ENCODE measurements around the gene PCDHB9. TPM values are rescaled to one million over a fixed set of nuclear protein-coding genes. Genes with fewer than 3 reads are reported as not detected.

PCDHB9 gene
- total and polyA plus RNA-seq, 9 of the 15 experiments (the other 6 are each of a cell fraction or from before 2014, with no cell fraction given) = not detected

- 1% methylated on average over 15 of the region's 15 CpGs for WGBS (ENCODE audit: insufficient coverage, low coverage, missing lambda C conversion rate)
- BruUV-seq (replicated peaks) = no TSS peak
- intact Hi-C loops (cut with micrococcal nuclease) = loop anchor here (10.0 kb wide), 1 partner anchor 281 kb away; no protein-coding TSS in a partner anchor
- Histone ChIP-seq H3K9me3 (replicated peaks; ENCODE audit: control insufficient read depth, insufficient read depth, low read depth, low read length) (no peaks in the 10 kb centered on the region), H3K27ac (ENCODE audit: extremely low read depth, low read depth, low read length) (no peak overlapping the region), H3K79me2 (ENCODE audit: control insufficient read depth, insufficient read depth, low read length) (no peaks in the 10 kb centered on the region), H4K20me1 (replicated peaks; ENCODE audit: control insufficient read depth, insufficient read depth, low read length) (no peaks in the 10 kb centered on the region), H3K4me3 (no peak overlapping the region), H3K4me2 (ENCODE audit: insufficient read depth, low read length) (no peak overlapping the region), H3K9me1 (ENCODE audit: control insufficient read depth, insufficient read depth, low read length) (no peaks in the 10 kb centered on the region), H3K4me1 (replicated peaks in 1 of 2; ENCODE audit: control insufficient read depth in 2 of 2, insufficient read depth in 2 of 2, low read length in 2 of 2) (peaks cover 0 to 5% of the 10 kb centered on the region in 2 experiments; a peak in 1 of 5 replicates), H3K36me3 (ENCODE audit: control insufficient read depth, insufficient read depth, low read length) (no peaks in the 10 kb centered on the region), H3K9ac (ENCODE audit: insufficient read depth in 1 of 2, low read depth in 2 of 2, low read length in 2 of 2) (no peak overlapping the region), H3K27me3 (ENCODE audit: control insufficient read depth in 2 of 2, insufficient read depth in 2 of 2, low read length in 2 of 2) (peaks cover 2 to 13% of the 10 kb centered on the region in 2 experiments; a peak in 2 of 5 replicates), H2AFZ (ENCODE audit: low read depth, low read length) (peak overlapping the region; percentile 9; the same call in 1 of the 2 replicates)
- POLR2A ChIA-PET = no interaction called here
- CTCF ChIA-PET (ENCODE audit: low intra/inter-chr PET ratio) = no interaction called here
- FAIRE-seq = no peak
- no peak for ATAC-seq
- no peak for TF ChIP-seq ETS2 (tag; IDR thresholded peaks at IDR 0.05; ENCODE audit: borderline replicate concordance, poor library complexity, severe bottlenecking)
- TF ChIP-seq XRCC4 (IDR thresholded peaks at IDR 0.05; ENCODE audit: extremely low read depth, insufficient read depth, insufficient read length) = no peak
- TF ChIP-seq ZNF75A (CRISPR knock-in tag; IDR thresholded peaks at IDR 0.05) = no peak
- peak; percentile 19 to 37; a peak in 2 of 4 replicates for TF ChIP-seq RAD21 (CRISPR knock-in tag; conservative IDR thresholded peaks at IDR 0.05 in 1 of 2, IDR thresholded peaks at IDR 0.05 in 1 of 2)
- no peak for TF ChIP-seq ZBTB1 (CRISPR knock-in tag; IDR thresholded peaks at IDR 0.05; ENCODE audit: borderline replicate concordance, low read depth)
- no peak for TF ChIP-seq FOXA1 (IDR thresholded peaks at IDR 0.05; ENCODE audit: borderline replicate concordance)
- TF ChIP-seq TARDBP (IDR thresholded peaks at IDR 0.05) = no peak
- TF ChIP-seq SP1 (CRISPR knock-in tag; IDR thresholded peaks at IDR 0.05) = no peak
- no peak for TF ChIP-seq ZKSCAN3 (CRISPR knock-in tag; IDR thresholded peaks at IDR 0.05)
- TF ChIP-seq, protein P1, sequence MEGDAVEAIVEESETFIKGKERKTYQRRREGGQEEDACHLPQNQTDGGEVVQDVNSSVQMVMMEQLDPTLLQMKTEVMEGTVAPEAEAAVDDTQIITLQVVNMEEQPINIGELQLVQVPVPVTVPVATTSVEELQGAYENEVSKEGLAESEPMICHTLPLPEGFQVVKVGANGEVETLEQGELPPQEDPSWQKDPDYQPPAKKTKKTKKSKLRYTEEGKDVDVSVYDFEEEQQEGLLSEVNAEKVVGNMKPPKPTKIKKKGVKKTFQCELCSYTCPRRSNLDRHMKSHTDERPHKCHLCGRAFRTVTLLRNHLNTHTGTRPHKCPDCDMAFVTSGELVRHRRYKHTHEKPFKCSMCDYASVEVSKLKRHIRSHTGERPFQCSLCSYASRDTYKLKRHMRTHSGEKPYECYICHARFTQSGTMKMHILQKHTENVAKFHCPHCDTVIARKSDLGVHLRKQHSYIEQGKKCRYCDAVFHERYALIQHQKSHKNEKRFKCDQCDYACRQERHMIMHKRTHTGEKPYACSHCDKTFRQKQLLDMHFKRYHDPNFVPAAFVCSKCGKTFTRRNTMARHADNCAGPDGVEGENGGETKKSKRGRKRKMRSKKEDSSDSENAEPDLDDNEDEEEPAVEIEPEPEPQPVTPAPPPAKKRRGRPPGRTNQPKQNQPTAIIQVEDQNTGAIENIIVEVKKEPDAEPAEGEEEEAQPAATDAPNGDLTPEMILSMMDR (IDR thresholded peaks at IDR 0.05 in 2 of 3, conservative IDR thresholded peaks at IDR 0.05 in 1 of 3; ENCODE audit: insufficient read depth in 2 of 3, low read depth in 1 of 3, low read length in 3 of 3) = peak; percentile 48 to 68 (median 54); a peak in 4 of 6 replicates
- no peak for TF ChIP-seq DDX20 (tag; IDR thresholded peaks at IDR 0.05; ENCODE audit: low read depth)
- TF ChIP-seq ATF7 (IDR thresholded peaks at IDR 0.05) = no peak
- no peak for TF ChIP-seq ZBTB2 (IDR thresholded peaks at IDR 0.05)
- no peak for TF ChIP-seq HMGN3 (IDR thresholded peaks at IDR 0.05; ENCODE audit: borderline replicate concordance, extremely low read depth, insufficient read length, low read depth, low read length)
- TF ChIP-seq RBM25 (IDR thresholded peaks at IDR 0.05; ENCODE audit: low read depth, low read length, severe bottlenecking) = no peak
- peak in 1 of 4 experiments; percentile 9 for DNase-seq (ENCODE audit: extremely low read depth in 1 of 4, low spot score in 3 of 4)
- in situ Hi-C loops (cut with MboI) = loop anchor here (10.0 kb wide), 1 partner anchor 331 kb away; no protein-coding TSS in a partner anchor
Observed at GRCh38 chr5:141234109-141234667, 47.2 kb downstream of the PCDHB9 start.
